Measurements from ENCODE around the gene CERK. TPM values are rescaled to one million over a fixed set of nuclear protein-coding genes. Genes with fewer than 3 reads are reported as not detected.

The CERK gene
- total and polyA plus RNA-seq, 9 of the 15 experiments (the other 6 are each of a cell fraction or from before 2014, with no cell fraction given), result 1.1 to 14.9 (median 8.7) TPM

- no peak for ATAC-seq
- no peak overlapping the region for H2AFZ ChIP-seq (ENCODE audit: low read depth, low read length)
- TF ChIP-seq ZNF121 (CRISPR knock-in tag; conservative IDR thresholded peaks at IDR 0.05), result no peak
- peak; percentile 18; the same call in 1 of the 2 replicates for TF ChIP-seq NFIC (IDR thresholded peaks at IDR 0.05)
- ChIA-PET CTCF (ENCODE audit: low intra/inter-chr PET ratio) (no interaction called here), POLR2A (interaction anchor here (0.6 to 1.7 kb wide), 3 partner anchors 11 to 49 kb away, joined by 3 to 4 read pairs (median 3); no protein-coding TSS in a partner anchor)
- no peaks in the 10 kb centered on the region for H4K20me1 ChIP-seq (replicated peaks; ENCODE audit: control insufficient read depth, insufficient read depth, low read length)
- no peak overlapping the region for H3K9ac ChIP-seq (ENCODE audit: insufficient read depth in 1 of 2, low read depth in 2 of 2, low read length in 2 of 2)
- peaks cover 2% of the 10 kb centered on the region; the same call in 1 of the 3 replicates for H3K36me3 ChIP-seq (ENCODE audit: control insufficient read depth, insufficient read depth, low read length)
- peaks cover 0 to 26% of the 10 kb centered on the region in 2 experiments; a peak in 3 of 5 replicates for H3K4me1 ChIP-seq (replicated peaks in 1 of 2; ENCODE audit: control insufficient read depth in 2 of 2, insufficient read depth in 2 of 2, low read length in 2 of 2)
- intact Hi-C loops (cut with micrococcal nuclease), result no loop called here
- no TSS peak for BruUV-seq (replicated peaks)
- no peak for FAIRE-seq
- no peak for DNase-seq (ENCODE audit: extremely low read depth in 1 of 4, low spot score in 3 of 4)
- no peak overlapping the region for H3K27ac ChIP-seq (ENCODE audit: extremely low read depth, low read depth, low read length)
- no peaks in the 10 kb centered on the region for H3K9me3 ChIP-seq (replicated peaks; ENCODE audit: control insufficient read depth, insufficient read depth, low read depth, low read length)
- no peaks in the 10 kb centered on the region for H3K27me3 ChIP-seq (ENCODE audit: control insufficient read depth in 2 of 2, insufficient read depth in 2 of 2, low read length in 2 of 2)
- 75% methylated on average over 12 of the region's 22 CpGs for WGBS (ENCODE audit: insufficient coverage, low coverage, missing lambda C conversion rate)
- in situ Hi-C loops (cut with MboI), result no loop called here
- peaks cover 19% of the 10 kb centered on the region; the same call in 2 of the 3 replicates for H3K79me2 ChIP-seq (ENCODE audit: control insufficient read depth, insufficient read depth, low read length)
- no peak overlapping the region for H3K4me3 ChIP-seq
- no peaks in the 10 kb centered on the region for H3K9me1 ChIP-seq (ENCODE audit: control insufficient read depth, insufficient read depth, low read length)
- no peak overlapping the region for H3K4me2 ChIP-seq (ENCODE audit: insufficient read depth, low read length)
Observed at GRCh38 chr22:46731246-46732040, 6.6 kb downstream of the CERK start.

- FAIRE-seq, result no peak
- 86% methylated on average over 5 of the region's 9 CpGs for WGBS (ENCODE audit: insufficient coverage, low coverage, missing lambda C conversion rate)
- no peak for ATAC-seq
- intact Hi-C loops (cut with micrococcal nuclease) (no loop called here), in situ Hi-C loops (cut with MboI) (no loop called here)
- Histone ChIP-seq H3K9ac (ENCODE audit: insufficient read depth in 1 of 2, low read depth in 2 of 2, low read length in 2 of 2) (no peak overlapping the region), H3K4me2 (ENCODE audit: insufficient read depth, low read length) (no peak overlapping the region), H2AFZ (ENCODE audit: low read depth, low read length) (no peak overlapping the region), H3K27me3 (ENCODE audit: control insufficient read depth in 2 of 2, insufficient read depth in 2 of 2, low read length in 2 of 2) (no peaks in the 10 kb centered on the region), H3K9me1 (ENCODE audit: control insufficient read depth, insufficient read depth, low read length) (no peaks in the 10 kb centered on the region), H3K27ac (ENCODE audit: extremely low read depth, low read depth, low read length) (no peak overlapping the region), H3K4me1 (replicated peaks in 1 of 2; ENCODE audit: control insufficient read depth in 2 of 2, insufficient read depth in 2 of 2, low read length in 2 of 2) (peaks cover 0 to 20% of the 10 kb centered on the region in 2 experiments; a peak in 3 of 5 replicates), H3K79me2 (ENCODE audit: control insufficient read depth, insufficient read depth, low read length) (peaks cover 12% of the 10 kb centered on the region; the same call in 2 of the 3 replicates), H3K4me3 (no peak overlapping the region), H4K20me1 (replicated peaks; ENCODE audit: control insufficient read depth, insufficient read depth, low read length) (no peaks in the 10 kb centered on the region), H3K36me3 (ENCODE audit: control insufficient read depth, insufficient read depth, low read length) (peaks cover 2% of the 10 kb centered on the region; the same call in 1 of the 3 replicates), H3K9me3 (replicated peaks; ENCODE audit: control insufficient read depth, insufficient read depth, low read depth, low read length) (no peaks in the 10 kb centered on the region)
- TF ChIP-seq POLR2G (IDR thresholded peaks at IDR 0.05; ENCODE audit: low read depth, low read length) (no peak), NFYB (IDR thresholded peaks at IDR 0.05; ENCODE audit: extremely low read depth, insufficient read length) (no peak), HOXB6 (CRISPR knock-in tag; IDR thresholded peaks at IDR 0.05; ENCODE audit: borderline replicate concordance) (no peak), NONO (IDR thresholded peaks at IDR 0.05; ENCODE audit: low read depth in 2 of 2, low read length in 1 of 2) (no peak), CEBPZ (IDR thresholded peaks at IDR 0.05; ENCODE audit: borderline replicate concordance, low read depth, low read length) (no peak), GTF2F1 (IDR thresholded peaks at IDR 0.05; ENCODE audit: low read depth, low read length) (no peak), BRD9 (IDR thresholded peaks at IDR 0.05; ENCODE audit: low read depth, partially characterized antibody) (no peak)
- no TSS peak for BruUV-seq (replicated peaks)
- no peak for DNase-seq (ENCODE audit: extremely low read depth in 1 of 4, low spot score in 3 of 4)
- ChIA-PET POLR2A (interaction anchor here (1.1 to 1.7 kb wide), 2 partner anchors 11 to 30 kb away, joined by 3 to 4 read pairs; no protein-coding TSS in a partner anchor), CTCF (ENCODE audit: low intra/inter-chr PET ratio) (no interaction called here)
Observed at GRCh38 chr22:46730568-46731245, 7.3 kb downstream of the CERK start.
